Measurements from ENCODE around the gene GOLGA3. TPM values are rescaled to one million over a fixed set of nuclear protein-coding genes. Genes with fewer than 3 reads are reported as not detected.

The GOLGA3 gene
- total RNA-seq, 2 donors from 2014 or later: 38.2 to 43.5 TPM

GRCh38 chr12:132772606-132773005 is 56.1 kb downstream of the GOLGA3 start:
- peaks cover 79% of the 10 kb centered on the region for H3K36me3 ChIP-seq (ENCODE audit: control insufficient read depth, insufficient read depth, low read length)
- no peak overlapping the region for H3K27ac Mint-ChIP-seq
- 94 to 96% methylated on average over 14 of the region's 14 CpGs for WGBS, 2 experiments (ENCODE audit: insufficient coverage in 1 of 2, insufficient read length in 1 of 2)

GRCh38 chr12:132771126-132771838 is 57.4 kb downstream of the GOLGA3 start:
- Histone ChIP-seq H3K27me3 (ENCODE audit: control insufficient read depth, insufficient read depth, low read length, poor library complexity, severe bottlenecking) (no peaks in the 10 kb centered on the region), H3K27ac (ENCODE audit: low read depth, low read length) (no peak overlapping the region), H3K36me3 (ENCODE audit: control insufficient read depth, insufficient read depth, low read length) (peaks cover 67% of the 10 kb centered on the region), H3K4me1 (ENCODE audit: control insufficient read depth, insufficient read depth, low read length) (no peaks in the 10 kb centered on the region), H3K9me3 (ENCODE audit: control insufficient read depth, low read length) (no peaks in the 10 kb centered on the region), H3K9ac (ENCODE audit: extremely low read depth, low read length, poor library complexity, severe bottlenecking) (no peak overlapping the region), H3K4me3 (ENCODE audit: low read length) (no peak overlapping the region)
- H3K9me3 Mint-ChIP-seq: no peaks in the 10 kb centered on the region
- no peak overlapping the region for H3K4me3 Mint-ChIP-seq
- H3K4me1 Mint-ChIP-seq: peaks cover 3% of the 10 kb centered on the region
- H3K36me3 Mint-ChIP-seq (ENCODE audit: low read depth): peaks cover 49% of the 10 kb centered on the region
- H3K27ac Mint-ChIP-seq: no peak overlapping the region
- 96 to 99% methylated on average over 6 to 15 of the region's 15 CpGs for WGBS, 2 experiments (ENCODE audit: insufficient coverage in 1 of 2, insufficient read length in 1 of 2)
- DNase-seq: no peak
- TF ChIP-seq CTCF (conservative IDR thresholded peaks at IDR 0.05): no peak
- no peaks in the 10 kb centered on the region for H3K27me3 Mint-ChIP-seq (ENCODE audit: insufficient read depth)

More at GRCh38 chr12:132772606-132773005, 56.1 kb downstream of the GOLGA3 start:
- Histone ChIP-seq H3K9ac (ENCODE audit: extremely low read depth, low read length, poor library complexity, severe bottlenecking) (no peak overlapping the region), H3K27ac (ENCODE audit: low read depth, low read length) (no peak overlapping the region), H3K4me3 (ENCODE audit: low read length) (no peak overlapping the region), H3K4me1 (ENCODE audit: control insufficient read depth, insufficient read depth, low read length) (no peaks in the 10 kb centered on the region), H3K27me3 (ENCODE audit: control insufficient read depth, insufficient read depth, low read length, poor library complexity, severe bottlenecking) (no peaks in the 10 kb centered on the region), H3K9me3 (ENCODE audit: control insufficient read depth, low read length) (no peaks in the 10 kb centered on the region)
- Mint-ChIP-seq H3K36me3 (ENCODE audit: low read depth) (peaks cover 51% of the 10 kb centered on the region), H3K4me1 (peaks cover 2% of the 10 kb centered on the region), H3K27me3 (ENCODE audit: insufficient read depth) (no peaks in the 10 kb centered on the region), H3K4me3 (no peak overlapping the region), H3K9me3 (no peaks in the 10 kb centered on the region)
- no peak for DNase-seq
- no peak for TF ChIP-seq CTCF (conservative IDR thresholded peaks at IDR 0.05)

GRCh38 chr12:132766380-132767085 is 62.1 kb downstream of the GOLGA3 start:
- peaks cover 20% of the 10 kb centered on the region for H3K36me3 Mint-ChIP-seq (ENCODE audit: low read depth)
- H3K4me3 ChIP-seq (ENCODE audit: low read length): no peak overlapping the region
- no peaks in the 10 kb centered on the region for H3K9me3 Mint-ChIP-seq
- no peak for DNase-seq
- H3K4me1 Mint-ChIP-seq: peaks cover 7% of the 10 kb centered on the region
- H3K27ac ChIP-seq (ENCODE audit: low read depth, low read length): no peak overlapping the region
- H3K36me3 ChIP-seq (ENCODE audit: control insufficient read depth, insufficient read depth, low read length): peaks cover 32% of the 10 kb centered on the region
- H3K4me1 ChIP-seq (ENCODE audit: control insufficient read depth, insufficient read depth, low read length): no peaks in the 10 kb centered on the region
- 90 to 94% methylated on average over 23 to 27 of the region's 27 CpGs for WGBS, 2 experiments (ENCODE audit: insufficient coverage in 1 of 2, insufficient read length in 1 of 2)
- H3K27ac Mint-ChIP-seq: no peak overlapping the region
- no peaks in the 10 kb centered on the region for H3K27me3 ChIP-seq (ENCODE audit: control insufficient read depth, insufficient read depth, low read length, poor library complexity, severe bottlenecking)
- no peak overlapping the region for H3K4me3 Mint-ChIP-seq
- TF ChIP-seq CTCF (conservative IDR thresholded peaks at IDR 0.05): no peak
- H3K27me3 Mint-ChIP-seq (ENCODE audit: insufficient read depth): no peaks in the 10 kb centered on the region
- H3K9me3 ChIP-seq (ENCODE audit: control insufficient read depth, low read length): no peaks in the 10 kb centered on the region
- no peak overlapping the region for H3K9ac ChIP-seq (ENCODE audit: extremely low read depth, low read length, poor library complexity, severe bottlenecking)
